CD4-positive, alpha-beta T cell treated with Interleukin-17A for 1 hour (primary cell): ENCODE measurements around the gene TRAP1.

ENCODE experiments used
- DNase-seq: peaks from one replicate; pipeline ENCODE4 v3.0.0-alpha.2; 2020

Gene TRAP1

GRCh38 chr16:3706253-3707012 lies 10.9 kb downstream of the TRAP1 start:
- no peak for DNase-seq

- no peak for DNase-seq
Observed at GRCh38 chr16:3702082-3702481, 15.2 kb downstream of the TRAP1 start.

GRCh38 chr16:3701531-3701930 lies 15.8 kb downstream of the TRAP1 start:
- no peak for DNase-seq

GRCh38 chr16:3698941-3699340 lies 18.4 kb downstream of the TRAP1 start:
- DNase-seq = no peak

- no peak for DNase-seq
Observed at GRCh38 chr16:3696425-3697218, 20.7 kb downstream of the TRAP1 start.

GRCh38 chr16:3695610-3696369 lies 21.5 kb downstream of the TRAP1 start:
- DNase-seq = no peak

- DNase-seq = no peak
Observed at GRCh38 chr16:3694051-3694450, 23.3 kb downstream of the TRAP1 start.

GRCh38 chr16:3691761-3692160 lies 25.6 kb downstream of the TRAP1 start:
- no peak for DNase-seq

- no peak for DNase-seq
Observed at GRCh38 chr16:3690980-3691720, 26.2 kb downstream of the TRAP1 start.

GRCh38 chr16:3690470-3690928 lies 26.8 kb downstream of the TRAP1 start:
- peak; percentile 85 for DNase-seq

- no peak for DNase-seq
Observed at GRCh38 chr16:3689731-3690130, 27.6 kb downstream of the TRAP1 start.

- no peak for DNase-seq
Observed at GRCh38 chr16:3687792-3688191, 29.5 kb downstream of the TRAP1 start.

GRCh38 chr16:3687021-3687420 lies 30.3 kb downstream of the TRAP1 start:
- no peak for DNase-seq

GRCh38 chr16:3681206-3681605 lies 36.1 kb downstream of the TRAP1 start:
- no peak for DNase-seq

GRCh38 chr16:3677994-3678393 lies 39.3 kb downstream of the TRAP1 start:
- DNase-seq = no peak

- DNase-seq = no peak
Observed at GRCh38 chr16:3675601-3676130, 41.7 kb downstream of the TRAP1 start.

- DNase-seq = no peak
Observed at GRCh38 chr16:3674513-3675295, 42.6 kb downstream of the TRAP1 start.

GRCh38 chr16:3673676-3674377 lies 43.5 kb downstream of the TRAP1 start:
- DNase-seq = no peak

GRCh38 chr16:3673201-3673600 lies 44.1 kb downstream of the TRAP1 start:
- no peak for DNase-seq

- no peak for DNase-seq
Observed at GRCh38 chr16:3672571-3673041, 44.7 kb downstream of the TRAP1 start.

GRCh38 chr16:3671424-3671823 lies 45.9 kb downstream of the TRAP1 start:
- DNase-seq = no peak
